SU-DHL-6 (cell line): ENCODE data around the gene RAPGEF5.

ENCODE experiments used
- EZH2phosphoT487 ChIP-seq: fragments of 200-600 bp; sonication (generic), shearing (Covaris generic); conservative IDR thresholded peaks from 2 replicates; pipeline ENCODE4 v1.6.1; 2018; ENCODE audit warnings: mild to moderate bottlenecking, antibody characterized with exemption, low read length, moderate library complexity, mixed read lengths
- TF ChIP-seq, protein P1 (sequence below): fragments of 200-600 bp; sonication (generic); IDR thresholded peaks from one replicate; pipeline ENCODE4 v1.5.1; 2017; ENCODE audit warnings: antibody characterized with exemption, mild to moderate bottlenecking, low read length, moderate library complexity; ENCODE audit not compliant: insufficient read depth, poor library complexity, severe bottlenecking

DNA sequence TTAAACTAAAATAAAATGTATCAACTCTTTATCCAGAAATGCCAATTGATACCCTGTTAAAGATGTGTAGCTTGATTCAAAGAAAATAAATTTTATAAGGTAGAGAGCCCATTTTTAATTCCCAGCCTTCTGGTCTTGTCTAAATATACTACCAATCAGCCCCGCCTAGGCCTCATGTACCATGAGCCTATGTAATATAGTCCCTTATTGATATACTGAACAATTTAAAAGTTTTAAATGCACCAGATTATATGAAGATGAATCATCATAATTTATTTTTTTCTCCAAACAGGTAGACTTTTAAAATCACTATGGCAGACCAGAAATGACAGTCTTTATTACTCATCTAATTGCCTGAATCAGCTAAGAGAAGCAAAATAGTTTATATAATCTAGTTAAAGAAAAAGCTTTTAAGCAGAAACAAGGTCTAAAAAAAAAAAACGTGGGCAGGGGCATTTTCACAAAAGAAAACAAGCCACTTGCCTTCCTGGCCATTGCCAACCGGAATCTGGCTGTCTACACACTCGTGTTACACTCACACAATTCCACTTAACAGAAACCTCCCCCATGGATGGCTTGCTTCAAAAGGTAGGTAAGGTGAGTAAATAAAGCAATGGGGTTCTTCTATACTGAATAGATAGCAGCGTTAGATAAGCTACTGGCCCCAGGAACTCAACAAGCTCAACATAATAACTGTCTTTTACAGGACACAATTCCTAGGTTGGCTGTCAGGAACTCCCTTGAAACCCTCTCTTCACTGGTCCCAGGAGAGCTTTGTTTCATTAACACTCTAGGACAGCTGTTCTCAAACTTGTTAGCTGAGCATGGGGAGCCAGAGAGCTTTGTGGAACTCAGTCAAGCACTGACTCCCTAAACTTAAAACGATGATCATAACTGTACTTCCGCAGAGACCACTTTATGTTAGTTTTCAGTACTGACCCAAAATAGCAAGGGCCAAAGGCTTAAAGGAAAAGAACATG is 37.2 kb downstream of the RAPGEF5 start:
- TF ChIP-seq, protein P1, sequence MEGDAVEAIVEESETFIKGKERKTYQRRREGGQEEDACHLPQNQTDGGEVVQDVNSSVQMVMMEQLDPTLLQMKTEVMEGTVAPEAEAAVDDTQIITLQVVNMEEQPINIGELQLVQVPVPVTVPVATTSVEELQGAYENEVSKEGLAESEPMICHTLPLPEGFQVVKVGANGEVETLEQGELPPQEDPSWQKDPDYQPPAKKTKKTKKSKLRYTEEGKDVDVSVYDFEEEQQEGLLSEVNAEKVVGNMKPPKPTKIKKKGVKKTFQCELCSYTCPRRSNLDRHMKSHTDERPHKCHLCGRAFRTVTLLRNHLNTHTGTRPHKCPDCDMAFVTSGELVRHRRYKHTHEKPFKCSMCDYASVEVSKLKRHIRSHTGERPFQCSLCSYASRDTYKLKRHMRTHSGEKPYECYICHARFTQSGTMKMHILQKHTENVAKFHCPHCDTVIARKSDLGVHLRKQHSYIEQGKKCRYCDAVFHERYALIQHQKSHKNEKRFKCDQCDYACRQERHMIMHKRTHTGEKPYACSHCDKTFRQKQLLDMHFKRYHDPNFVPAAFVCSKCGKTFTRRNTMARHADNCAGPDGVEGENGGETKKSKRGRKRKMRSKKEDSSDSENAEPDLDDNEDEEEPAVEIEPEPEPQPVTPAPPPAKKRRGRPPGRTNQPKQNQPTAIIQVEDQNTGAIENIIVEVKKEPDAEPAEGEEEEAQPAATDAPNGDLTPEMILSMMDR: no peak
- TF ChIP-seq EZH2phosphoT487: no peak
